MG63 (cell line): ENCODE measurements around the gene NDUFS4. TPM values are rescaled to one million over a fixed set of nuclear protein-coding genes. Genes with fewer than 3 reads are reported as not detected.
"Not testable (repeated sequence)": the region's sequence is repeated elsewhere in the genome, so short reads cannot be mapped to it uniquely, and the experiment has no call there.

Experiments
- DNase-seq: peaks from one replicate; pipeline ENCODE4 v3.0.0-alpha.2; 2020
- H3K27me3 ChIP-seq: fragments of 250-450 bp; sonication (Bioruptor Pico); 2 replicates; pipeline ENCODE4 v1.5.1; 2020; ENCODE audit warnings: mild to moderate bottlenecking, moderate library complexity
- H3K36me3 ChIP-seq: fragments of 250-450 bp; sonication (Bioruptor Pico); 2 replicates; pipeline ENCODE4 v1.5.1; 2020; ENCODE audit warnings: mild to moderate bottlenecking, moderate library complexity
- H3K4me3 ChIP-seq: fragments of 250-450 bp; sonication (Bioruptor Pico); 2 replicates; pipeline ENCODE4 v1.5.1; 2020; ENCODE audit warnings: mild to moderate bottlenecking, moderate library complexity
- H3K9me3 ChIP-seq: fragments of 250-450 bp; sonication (Bioruptor Pico); 2 replicates; pipeline ENCODE4 v1.5.1; 2020; ENCODE audit warnings: mild to moderate bottlenecking, moderate library complexity
- total RNA-seq: library from RNA; depleted of rRNA; stranded (reverse); fragments of >200 nt; shearing (Covaris generic); gene quantifications from 2 replicates; pipeline ENCODE4 v1.2.3, GENCODE V29; 2014; ENCODE audit warnings: low replicate concordance; rRNA removed

NDUFS4 gene
- 136 and 216 TPM in 2 replicates for total RNA-seq

- peak; percentile 85 for DNase-seq
- Histone ChIP-seq H3K9me3 (peaks cover 5% of the 10 kb centered on the region; the same call in 1 of the 2 replicates), H3K4me3 (peak within 1 kb of the TSS; percentile 80), H3K27me3 (no peaks in the 10 kb centered on the region), H3K36me3 (peaks cover 10% of the 10 kb centered on the region; the same call in 1 of the 2 replicates)
Measured at GRCh38 chr5:53560506-53561191, at the start of gene NDUFS4. TSS of gene NDUFS4 (plus strand) at chr5:53560639. CDS start at chr5:53560663, 24 bp downstream.

- peaks cover 25% of the 10 kb centered on the region for H3K9me3 ChIP-seq
- H3K27me3 ChIP-seq = no peaks in the 10 kb centered on the region
- DNase-seq = no peak
- H3K36me3 ChIP-seq = no peaks in the 10 kb centered on the region
- no peak overlapping the region for H3K4me3 ChIP-seq
Measured at GRCh38 chr5:53512539-53512938, 47.9 kb upstream of the NDUFS4 start.

- Histone ChIP-seq H3K27me3 (no peaks in the 10 kb centered on the region), H3K36me3 (no peaks in the 10 kb centered on the region), H3K4me3 (no peak overlapping the region), H3K9me3 (peaks cover 3% of the 10 kb centered on the region; the same call in 1 of the 2 replicates)
- no peak for DNase-seq
Measured at GRCh38 chr5:53515988-53516387, 44.5 kb upstream of the NDUFS4 start.

- Histone ChIP-seq H3K4me3 (no peak overlapping the region), H3K36me3 (no peaks in the 10 kb centered on the region), H3K27me3 (no peaks in the 10 kb centered on the region), H3K9me3 (0 out of 2 replicates have a peak, but pooled peaks cover 2% of the 10 kb centered on the region)
- no peak for DNase-seq
Measured at GRCh38 chr5:53520813-53521212, 39.6 kb upstream of the NDUFS4 start.

DNA sequence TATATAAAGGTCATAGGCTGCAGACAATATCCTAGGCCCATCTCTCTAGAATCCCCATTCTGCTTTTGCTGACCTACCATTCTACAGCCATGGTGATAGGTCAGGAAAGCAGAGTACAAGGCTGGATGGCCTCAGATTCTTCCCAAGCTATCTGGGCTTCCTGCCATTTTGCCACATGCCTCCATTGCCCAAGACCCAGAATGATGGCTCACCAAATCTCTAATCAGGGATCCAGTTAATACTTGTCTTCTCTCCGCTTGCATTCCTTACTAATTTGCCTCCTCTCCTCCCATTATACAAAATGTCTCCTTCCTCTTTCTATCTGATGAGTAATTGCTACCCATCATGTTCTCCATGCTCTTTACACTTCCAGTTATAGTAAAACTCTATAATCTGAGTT is 22.7 kb upstream of the NDUFS4 start:
- Histone ChIP-seq H3K4me3 (no peak overlapping the region), H3K9me3 (no peaks in the 10 kb centered on the region), H3K36me3 (no peaks in the 10 kb centered on the region), H3K27me3 (no peaks in the 10 kb centered on the region)
- no peak for DNase-seq

DNA sequence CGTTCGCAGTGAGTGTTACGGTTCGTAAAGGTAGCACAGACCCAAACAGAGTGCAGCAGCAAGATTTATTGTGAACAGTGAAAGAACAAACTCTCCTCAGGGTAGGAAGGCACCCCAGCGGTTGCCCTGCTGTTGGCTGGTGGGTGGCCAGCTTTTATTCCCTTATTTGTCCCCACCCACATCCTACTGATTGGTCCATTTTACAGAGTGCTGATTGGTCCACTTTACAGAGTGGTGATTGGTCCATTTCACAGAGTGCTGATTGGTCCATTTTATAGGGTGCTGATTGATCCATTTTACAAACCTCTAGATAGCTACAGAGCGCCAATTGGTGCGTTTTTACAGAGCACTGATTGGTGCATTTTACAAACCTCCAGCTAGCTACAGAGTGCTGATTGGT is 19.7 kb upstream of the NDUFS4 start:
- not testable (repeated sequence) for DNase-seq, H3K36me3 ChIP-seq, H3K9me3 ChIP-seq, H3K4me3 ChIP-seq, H3K27me3 ChIP-seq

- no peak overlapping the region for H3K4me3 ChIP-seq
- no peaks in the 10 kb centered on the region for H3K27me3 ChIP-seq
- no peaks in the 10 kb centered on the region for H3K36me3 ChIP-seq
- no peak for DNase-seq
- H3K9me3 ChIP-seq = no peaks in the 10 kb centered on the region
Measured at GRCh38 chr5:53541859-53542258, 18.6 kb upstream of the NDUFS4 start.

GRCh38 chr5:53542926-53543325 is 17.5 kb upstream of the NDUFS4 start:
- no peaks in the 10 kb centered on the region for H3K9me3 ChIP-seq
- H3K4me3 ChIP-seq = no peak overlapping the region
- no peak for DNase-seq
- H3K36me3 ChIP-seq = no peaks in the 10 kb centered on the region
- no peaks in the 10 kb centered on the region for H3K27me3 ChIP-seq

DNA sequence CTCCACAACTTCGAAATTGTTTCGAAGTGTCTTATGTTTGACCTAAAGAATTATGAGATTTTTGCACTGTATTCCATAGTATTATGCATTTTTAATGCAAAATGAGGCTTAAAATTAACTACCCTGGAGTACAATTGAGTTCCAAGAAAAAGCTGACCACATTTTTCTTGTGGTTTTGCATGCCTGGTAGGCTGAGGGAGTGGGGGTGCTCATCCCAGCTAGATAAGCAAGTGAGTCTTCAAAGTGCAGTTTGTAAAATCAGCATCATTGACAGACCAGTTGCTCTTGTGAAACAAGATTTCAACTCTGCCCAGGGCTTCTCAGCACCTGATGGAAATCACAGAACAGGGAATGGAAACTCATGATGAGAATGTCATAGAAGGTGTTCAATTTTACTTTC is 17.0 kb upstream of the NDUFS4 start:
- Histone ChIP-seq H3K4me3 (no peak overlapping the region), H3K27me3 (no peaks in the 10 kb centered on the region), H3K9me3 (no peaks in the 10 kb centered on the region), H3K36me3 (no peaks in the 10 kb centered on the region)
- DNase-seq = no peak

DNA sequence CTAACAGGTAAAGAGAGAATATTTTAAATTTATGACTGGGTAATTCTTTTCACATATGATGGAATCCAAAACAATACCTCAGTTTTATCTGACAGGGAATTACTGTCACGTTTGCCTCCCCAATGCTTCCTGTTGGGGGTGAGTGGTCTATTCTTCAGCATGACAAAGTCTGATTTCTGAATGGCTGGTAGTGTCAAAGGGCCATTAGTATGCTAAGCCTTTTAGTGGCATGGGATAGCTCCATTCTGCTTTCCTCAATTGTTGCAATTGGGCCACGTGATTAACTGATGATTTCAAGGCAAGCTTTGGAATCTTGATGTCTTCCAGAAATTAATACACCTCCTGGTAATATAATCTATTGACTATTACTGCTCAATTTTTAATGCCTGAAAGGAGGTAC is 14.7 kb upstream of the NDUFS4 start:
- H3K4me3 ChIP-seq = no peak overlapping the region
- H3K27me3 ChIP-seq = no peaks in the 10 kb centered on the region
- DNase-seq = no peak

DNA sequence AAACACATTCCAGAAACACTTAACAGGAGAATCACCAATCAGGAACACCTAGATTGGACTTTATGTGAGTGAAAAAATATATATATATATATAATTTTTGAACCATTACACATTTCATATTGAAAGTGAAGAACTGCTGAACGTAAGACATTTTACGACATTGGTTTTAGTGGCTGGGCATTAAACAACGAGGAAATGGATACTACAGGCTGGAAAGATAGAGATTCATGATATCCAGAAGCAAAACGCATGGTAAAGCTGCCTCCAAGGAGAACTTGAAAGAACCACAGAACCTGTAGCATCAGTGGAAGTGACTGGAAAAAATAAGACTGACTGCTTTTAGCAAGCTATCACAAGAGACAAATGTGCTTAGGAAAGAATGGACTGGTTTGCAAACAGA is 13.2 kb upstream of the NDUFS4 start:
- no peak for DNase-seq
- peak overlapping the region; percentile 1; the same call in 1 of the 2 replicates for H3K4me3 ChIP-seq
- H3K9me3 ChIP-seq = no peaks in the 10 kb centered on the region
- no peaks in the 10 kb centered on the region for H3K27me3 ChIP-seq
- H3K36me3 ChIP-seq = no peaks in the 10 kb centered on the region

More for the DNA sequence above, 14.7 kb upstream of the NDUFS4 start:
- Histone ChIP-seq H3K9me3 (no peaks in the 10 kb centered on the region), H3K36me3 (no peaks in the 10 kb centered on the region)

DNA sequence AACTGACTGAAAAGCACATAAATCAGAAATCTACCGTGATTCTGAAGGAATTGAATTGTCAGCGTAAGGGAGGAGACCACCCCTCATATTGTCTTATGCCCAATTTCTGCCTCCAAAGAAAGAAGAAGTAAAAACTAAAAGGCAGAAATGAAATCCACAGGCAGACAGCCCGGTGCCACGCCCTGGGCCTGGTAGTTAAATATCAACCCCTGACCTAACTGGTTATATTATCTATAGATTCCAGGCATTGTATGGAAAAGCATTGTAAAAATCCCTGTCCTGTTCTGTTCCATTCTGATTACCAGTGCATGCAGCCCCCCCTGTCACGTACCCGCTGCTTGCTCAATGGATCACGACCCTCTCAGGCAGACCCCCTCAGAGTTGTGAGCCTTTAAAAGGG is 11.9 kb upstream of the NDUFS4 start:
- not testable (repeated sequence) for DNase-seq, H3K36me3 ChIP-seq, H3K4me3 ChIP-seq, H3K9me3 ChIP-seq, H3K27me3 ChIP-seq

- H3K27me3 ChIP-seq = no peaks in the 10 kb centered on the region
- no peaks in the 10 kb centered on the region for H3K36me3 ChIP-seq
- no peaks in the 10 kb centered on the region for H3K9me3 ChIP-seq
- no peak for DNase-seq
- no peak overlapping the region for H3K4me3 ChIP-seq
Measured at GRCh38 chr5:53549792-53550191, 10.6 kb upstream of the NDUFS4 start.

- Histone ChIP-seq H3K4me3 (no peak overlapping the region), H3K36me3 (no peaks in the 10 kb centered on the region), H3K9me3 (no peaks in the 10 kb centered on the region), H3K27me3 (no peaks in the 10 kb centered on the region)
- no peak for DNase-seq
Measured at GRCh38 chr5:53552561-53552960, 7.9 kb upstream of the NDUFS4 start.

DNA sequence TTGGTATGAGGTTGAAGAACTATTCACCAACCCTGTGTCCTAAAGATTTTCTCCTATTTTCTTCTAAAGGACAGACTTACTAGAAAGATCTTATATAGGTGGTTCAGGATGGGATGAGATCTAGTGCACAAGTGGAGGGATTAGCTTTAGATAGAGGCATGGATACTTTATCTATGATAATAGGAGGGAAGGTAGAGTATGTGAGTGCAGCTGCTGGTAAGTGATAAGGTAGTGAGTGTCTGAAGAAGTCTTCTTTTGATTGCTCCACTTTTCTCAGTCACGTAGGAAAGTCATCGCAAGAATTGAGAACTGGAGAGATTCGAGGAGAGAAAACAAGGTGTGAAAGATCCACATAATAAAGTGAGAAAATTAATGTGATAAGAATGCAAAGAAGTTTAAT is 6.0 kb upstream of the NDUFS4 start:
- Histone ChIP-seq H3K4me3 (no peak overlapping the region), H3K27me3 (no peaks in the 10 kb centered on the region), H3K36me3 (no peaks in the 10 kb centered on the region), H3K9me3 (peaks cover 5% of the 10 kb centered on the region; the same call in 1 of the 2 replicates)
- no peak for DNase-seq

DNA sequence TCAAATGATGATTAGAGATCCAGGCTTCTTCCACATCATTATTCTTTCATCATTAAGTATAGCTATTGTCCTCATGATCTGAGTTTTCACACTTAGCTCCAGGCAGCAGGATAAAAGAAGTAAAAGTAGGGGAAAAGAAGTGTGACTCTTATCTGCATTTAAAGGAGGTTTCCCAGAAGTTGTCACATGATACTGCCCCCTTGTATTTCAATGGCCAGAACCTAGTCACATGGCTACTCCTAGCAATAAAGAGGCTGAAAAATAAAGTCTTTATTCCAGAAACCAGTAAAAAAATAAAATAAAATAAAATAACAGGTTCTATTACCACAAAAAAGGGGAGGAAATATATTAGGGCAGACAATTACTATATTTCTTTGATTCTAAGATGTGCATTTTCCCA is 5.3 kb upstream of the NDUFS4 start:
- H3K9me3 ChIP-seq = peaks cover 5% of the 10 kb centered on the region; the same call in 1 of the 2 replicates
- no peak overlapping the region for H3K4me3 ChIP-seq
- no peak for DNase-seq
- no peaks in the 10 kb centered on the region for H3K27me3 ChIP-seq
- no peaks in the 10 kb centered on the region for H3K36me3 ChIP-seq

- no peak for DNase-seq
- H3K4me3 ChIP-seq = no peak overlapping the region
Measured at GRCh38 chr5:53556001-53556400, 4.4 kb upstream of the NDUFS4 start.

DNA sequence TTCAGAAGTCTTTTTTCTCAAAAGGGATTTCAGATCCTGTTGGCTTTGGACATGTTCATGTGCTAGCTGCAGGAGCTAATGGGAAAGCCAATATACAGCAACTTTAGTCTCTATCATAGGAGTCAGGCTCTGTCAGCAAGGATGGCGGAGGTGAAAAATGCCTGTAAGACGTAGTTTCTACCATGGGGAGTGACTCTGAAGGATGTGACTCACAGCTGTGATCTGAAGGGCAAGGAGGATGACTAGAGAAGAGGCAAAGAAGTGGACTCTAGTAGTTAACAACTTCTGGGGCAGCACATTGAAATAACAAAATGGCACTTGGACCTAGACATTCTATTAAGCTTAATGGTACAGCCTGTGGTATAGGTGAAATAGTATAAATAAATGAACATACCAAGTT is 3.1 kb upstream of the NDUFS4 start:
- H3K27me3 ChIP-seq = no peaks in the 10 kb centered on the region
- no peak for DNase-seq
- H3K9me3 ChIP-seq = peaks cover 5% of the 10 kb centered on the region; the same call in 1 of the 2 replicates

More at GRCh38 chr5:53556001-53556400, 4.4 kb upstream of the NDUFS4 start:
- Histone ChIP-seq H3K9me3 (peaks cover 5% of the 10 kb centered on the region; the same call in 1 of the 2 replicates), H3K36me3 (no peaks in the 10 kb centered on the region), H3K27me3 (no peaks in the 10 kb centered on the region)

More for the DNA sequence above, 3.1 kb upstream of the NDUFS4 start:
- Histone ChIP-seq H3K36me3 (peaks cover 5% of the 10 kb centered on the region; the same call in 1 of the 2 replicates), H3K4me3 (no peak overlapping the region)
